Measurements from ENCODE around the gene FUCA1.
A peak's percentile ranks its signal among the peaks of the same experiment; 100 is the strongest.

DNA sequence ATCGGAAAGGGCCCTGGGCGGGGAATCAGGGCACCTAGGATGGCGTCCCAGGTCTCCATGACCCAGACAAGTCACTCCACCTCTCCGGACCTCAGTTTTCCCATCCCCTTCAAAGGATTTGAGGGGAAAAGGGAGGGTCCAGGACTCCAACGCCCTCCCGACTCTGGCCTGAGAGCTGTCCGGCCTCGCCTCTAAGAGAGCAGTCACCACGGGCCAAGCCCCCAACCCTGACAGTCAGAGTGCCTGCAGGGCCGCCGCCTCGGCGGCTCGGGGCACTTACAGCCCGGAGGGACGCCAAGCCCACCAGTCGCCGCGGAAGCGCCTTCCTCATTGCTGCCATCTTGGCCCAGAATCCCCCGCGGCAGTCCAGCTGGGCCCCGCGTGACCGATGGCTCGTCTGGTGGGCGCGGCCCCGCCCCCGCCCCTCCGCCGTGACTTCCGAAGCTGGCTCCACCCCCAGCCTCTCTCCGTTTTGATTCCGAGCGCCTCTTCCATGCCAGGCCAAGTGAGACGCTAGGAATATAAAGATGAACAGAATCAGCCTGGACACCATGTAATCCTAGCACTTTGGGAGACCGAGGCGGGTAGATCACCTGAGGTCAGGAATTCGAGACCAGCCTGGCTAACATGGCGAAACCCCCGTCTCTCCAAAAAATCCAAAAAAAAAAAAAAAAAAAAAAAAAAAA is 42.9 kb downstream of the FUCA1 start, which contains the start of gene HMGCL:
- TF ChIP-seq TCF12 (IDR thresholded peaks at IDR 0.05; ENCODE audit: low read depth) (peak; percentile 84), TAF1 (IDR thresholded peaks at IDR 0.05; ENCODE audit: low read depth) (peak; percentile 100), CREB1 (IDR thresholded peaks at IDR 0.05; ENCODE audit: low read depth) (no peak), ZBTB7A (IDR thresholded peaks at IDR 0.05; ENCODE audit: low read depth) (peak; percentile 91), EP300 (IDR thresholded peaks at IDR 0.05; ENCODE audit: borderline replicate concordance) (no peak), TEAD4 (IDR thresholded peaks at IDR 0.05) (0 out of 2 replicates have a peak, but pooled peaks have one; percentile 9)
- TF ChIP-seq, protein P1, sequence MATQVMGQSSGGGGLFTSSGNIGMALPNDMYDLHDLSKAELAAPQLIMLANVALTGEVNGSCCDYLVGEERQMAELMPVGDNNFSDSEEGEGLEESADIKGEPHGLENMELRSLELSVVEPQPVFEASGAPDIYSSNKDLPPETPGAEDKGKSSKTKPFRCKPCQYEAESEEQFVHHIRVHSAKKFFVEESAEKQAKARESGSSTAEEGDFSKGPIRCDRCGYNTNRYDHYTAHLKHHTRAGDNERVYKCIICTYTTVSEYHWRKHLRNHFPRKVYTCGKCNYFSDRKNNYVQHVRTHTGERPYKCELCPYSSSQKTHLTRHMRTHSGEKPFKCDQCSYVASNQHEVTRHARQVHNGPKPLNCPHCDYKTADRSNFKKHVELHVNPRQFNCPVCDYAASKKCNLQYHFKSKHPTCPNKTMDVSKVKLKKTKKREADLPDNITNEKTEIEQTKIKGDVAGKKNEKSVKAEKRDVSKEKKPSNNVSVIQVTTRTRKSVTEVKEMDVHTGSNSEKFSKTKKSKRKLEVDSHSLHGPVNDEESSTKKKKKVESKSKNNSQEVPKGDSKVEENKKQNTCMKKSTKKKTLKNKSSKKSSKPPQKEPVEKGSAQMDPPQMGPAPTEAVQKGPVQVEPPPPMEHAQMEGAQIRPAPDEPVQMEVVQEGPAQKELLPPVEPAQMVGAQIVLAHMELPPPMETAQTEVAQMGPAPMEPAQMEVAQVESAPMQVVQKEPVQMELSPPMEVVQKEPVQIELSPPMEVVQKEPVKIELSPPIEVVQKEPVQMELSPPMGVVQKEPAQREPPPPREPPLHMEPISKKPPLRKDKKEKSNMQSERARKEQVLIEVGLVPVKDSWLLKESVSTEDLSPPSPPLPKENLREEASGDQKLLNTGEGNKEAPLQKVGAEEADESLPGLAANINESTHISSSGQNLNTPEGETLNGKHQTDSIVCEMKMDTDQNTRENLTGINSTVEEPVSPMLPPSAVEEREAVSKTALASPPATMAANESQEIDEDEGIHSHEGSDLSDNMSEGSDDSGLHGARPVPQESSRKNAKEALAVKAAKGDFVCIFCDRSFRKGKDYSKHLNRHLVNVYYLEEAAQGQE (IDR thresholded peaks at IDR 0.05; ENCODE audit: low read depth): no peak
- TF ChIP-seq, protein P2, sequence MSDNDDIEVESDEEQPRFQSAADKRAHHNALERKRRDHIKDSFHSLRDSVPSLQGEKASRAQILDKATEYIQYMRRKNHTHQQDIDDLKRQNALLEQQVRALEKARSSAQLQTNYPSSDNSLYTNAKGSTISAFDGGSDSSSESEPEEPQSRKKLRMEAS (IDR thresholded peaks at IDR 0.05): peak; percentile 82
